ENCODE measurements around the gene CLRN3.

GRCh38 chr10:127935071-127935561 lies 42.4 kb upstream of the CLRN3 start:
- no peak for TF ChIP-seq CTCF (IDR thresholded peaks at IDR 0.05)
- TF ChIP-seq EP300 (IDR thresholded peaks at IDR 0.05) = no peak
- TF ChIP-seq POLR2A (IDR thresholded peaks at IDR 0.05) = no peak
